GM12878 (cell line): ENCODE results near the gene ARID4B.

ENCODE experiments used
- ATF7 ChIP-seq: fragments of 450-650 bp; IDR thresholded peaks from 2 replicates; pipeline ENCODE4 v1.6.1; 2016; ENCODE audit warnings: low read depth, mild to moderate bottlenecking
- CBX3 ChIP-seq: fragments of 200-600 bp; sonication (generic); IDR thresholded peaks from 2 replicates; pipeline ENCODE4 v1.6.1; 2016; ENCODE audit warnings: low read depth, borderline replicate concordance
- CTCF ChIP-seq, 3 experiments: IDR thresholded peaks in 2 of 3; conservative IDR thresholded peaks in 1 of 3; 2 replicates each; pipeline ENCODE4 v1.5.1; 2011; ENCODE audit warnings: low read depth in 3 of 3, low read length in 3 of 3, mild to moderate bottlenecking in 3 of 3, control low read depth in 2 of 3, moderate library complexity in 2 of 3, inconsistent platforms in 1 of 3, mixed read lengths in 1 of 3; ENCODE audit not compliant: control insufficient read depth in 2 of 3, insufficient read depth in 1 of 3; ENCODE audit errors: extremely low read depth in 1 of 3
- EGR1 ChIP-seq, 2 experiments: IDR thresholded peaks; 1 replicate in 1 of 2; 2 replicates in 1 of 2; pipeline ENCODE4 v1.6.1; 2011 to 2012; ENCODE audit warnings: low read depth in 2 of 2, low read length in 2 of 2, borderline replicate concordance in 1 of 2, mild to moderate bottlenecking in 1 of 2, moderate library complexity in 1 of 2
- ESRRA ChIP-seq: IDR thresholded peaks from 2 replicates; pipeline ENCODE4 v1.6.1; 2012; ENCODE audit warnings: mild to moderate bottlenecking, low read length, improper control_type of control experiment
- EZH2 ChIP-seq: IDR thresholded peaks from 2 replicates; pipeline ENCODE4 v1.6.1; 2012; ENCODE audit warnings: low read depth, mild to moderate bottlenecking, control low read depth, inconsistent platforms, low read length, borderline replicate concordance; ENCODE audit not compliant: control insufficient read depth
- NBN ChIP-seq: fragments of 450-650 bp; IDR thresholded peaks from 2 replicates; pipeline ENCODE4 v1.6.1; 2016
- POLR2AphosphoS5 ChIP-seq: IDR thresholded peaks from 2 replicates; pipeline ENCODE4 v1.6.1; 2011; ENCODE audit warnings: mild to moderate bottlenecking, low read length, inconsistent platforms
- RB1 ChIP-seq: fragments of 450-650 bp; formaldehyde crosslinking; IDR thresholded peaks from 2 replicates; pipeline ENCODE4 v1.6.1; 2017; ENCODE audit warnings: mild to moderate bottlenecking, borderline replicate concordance
- TF ChIP-seq, protein P1 (sequence below): IDR thresholded peaks from 2 replicates; pipeline ENCODE4 v1.6.1; 2012; ENCODE audit warnings: low read depth, low read length, improper control_type of control experiment
- TF ChIP-seq, protein P2 (sequence below): fragments of 450-650 bp; IDR thresholded peaks from 2 replicates; pipeline ENCODE4 v1.6.1; 2017; ENCODE audit warnings: mild to moderate bottlenecking

GRCh38 chr1:235250430-235250829 is 77.5 kb downstream of the ARID4B start:
- TF ChIP-seq, protein P1, sequence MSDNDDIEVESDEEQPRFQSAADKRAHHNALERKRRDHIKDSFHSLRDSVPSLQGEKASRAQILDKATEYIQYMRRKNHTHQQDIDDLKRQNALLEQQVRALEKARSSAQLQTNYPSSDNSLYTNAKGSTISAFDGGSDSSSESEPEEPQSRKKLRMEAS: no peak
- TF ChIP-seq CBX3 (no peak), EZH2 (no peak), RB1 (no peak), POLR2AphosphoS5 (no peak), EGR1 (IDR thresholded peaks at IDR 0.05; ENCODE audit: borderline replicate concordance in 1 of 2, low read depth in 2 of 2, low read length in 2 of 2) (no peak), ESRRA (no peak), CTCF (IDR thresholded peaks at IDR 0.05 in 2 of 3, conservative IDR thresholded peaks at IDR 0.05 in 1 of 3; ENCODE audit: control insufficient read depth in 2 of 3, extremely low read depth in 1 of 3, insufficient read depth in 1 of 3, low read depth in 3 of 3, low read length in 3 of 3) (no peak), NBN (no peak), ATF7 (no peak)
- TF ChIP-seq, protein P2, sequence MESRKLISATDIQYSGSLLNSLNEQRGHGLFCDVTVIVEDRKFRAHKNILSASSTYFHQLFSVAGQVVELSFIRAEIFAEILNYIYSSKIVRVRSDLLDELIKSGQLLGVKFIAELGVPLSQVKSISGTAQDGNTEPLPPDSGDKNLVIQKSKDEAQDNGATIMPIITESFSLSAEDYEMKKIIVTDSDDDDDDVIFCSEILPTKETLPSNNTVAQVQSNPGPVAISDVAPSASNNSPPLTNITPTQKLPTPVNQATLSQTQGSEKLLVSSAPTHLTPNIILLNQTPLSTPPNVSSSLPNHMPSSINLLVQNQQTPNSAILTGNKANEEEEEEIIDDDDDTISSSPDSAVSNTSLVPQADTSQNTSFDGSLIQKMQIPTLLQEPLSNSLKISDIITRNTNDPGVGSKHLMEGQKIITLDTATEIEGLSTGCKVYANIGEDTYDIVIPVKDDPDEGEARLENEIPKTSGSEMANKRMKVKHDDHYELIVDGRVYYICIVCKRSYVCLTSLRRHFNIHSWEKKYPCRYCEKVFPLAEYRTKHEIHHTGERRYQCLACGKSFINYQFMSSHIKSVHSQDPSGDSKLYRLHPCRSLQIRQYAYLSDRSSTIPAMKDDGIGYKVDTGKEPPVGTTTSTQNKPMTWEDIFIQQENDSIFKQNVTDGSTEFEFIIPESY: no peak
